ENCODE results near the gene UNC45A. TPM values are rescaled to one million over a fixed set of nuclear protein-coding genes. Genes with fewer than 3 reads are reported as not detected.

Gene UNC45A
- total and polyA plus RNA-seq, 2 of the 8 experiments (the other 6 are each of a cell fraction or from before 2014, with no cell fraction given) = 74.1 to 84.2 TPM

DNA sequence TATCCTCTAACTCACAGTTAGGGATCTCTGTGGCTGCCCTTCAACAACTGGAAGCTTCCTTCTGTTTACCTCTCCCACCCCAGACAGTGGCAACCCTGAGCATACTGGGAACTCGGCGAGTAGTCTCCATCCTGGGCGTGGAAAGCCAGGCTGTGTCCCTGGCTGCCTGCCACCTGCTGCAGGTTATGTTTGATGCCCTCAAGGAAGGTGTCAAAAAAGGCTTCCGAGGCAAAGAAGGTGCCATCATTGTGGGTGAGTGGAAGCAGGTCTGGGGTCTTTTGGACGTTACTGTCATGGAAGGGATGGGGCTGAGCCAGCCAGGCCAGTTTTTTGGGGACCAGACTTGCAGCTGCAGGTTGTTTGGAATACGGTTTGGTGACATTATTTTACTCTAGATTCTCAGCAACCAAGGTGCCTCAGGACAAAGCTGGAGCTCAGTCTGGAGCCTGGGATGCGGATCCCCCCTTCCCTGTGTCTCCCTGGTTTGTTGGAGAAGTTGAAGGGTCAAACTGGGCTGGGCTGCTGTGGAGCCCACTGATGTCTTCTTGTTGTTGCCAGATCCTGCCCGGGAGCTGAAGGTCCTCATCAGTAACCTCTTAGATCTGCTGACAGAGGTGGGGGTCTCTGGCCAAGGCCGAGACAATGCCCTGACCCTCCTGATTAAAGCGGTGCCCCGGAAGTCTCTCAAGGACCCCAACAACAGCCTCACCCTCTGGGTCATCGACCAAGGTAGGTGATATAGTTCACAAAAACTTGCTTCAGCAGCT lies 7.5 kb downstream of the UNC45A start:
- H3K56ac ChIP-seq (replicated peaks; ENCODE audit: insufficient read length, low read depth, low read length) = no peak overlapping the region
- FAIRE-seq = no peak
- H2BK12ac ChIP-seq (ENCODE audit: low read depth, low read length) = no peak overlapping the region
- H2AK5ac ChIP-seq (ENCODE audit: low read depth, low read length) = no peak overlapping the region
- CTCF ChIA-PET (ENCODE audit: partially characterized antibody) = interaction anchor here (0.8 to 20.7 kb wide), 3 partner anchors 10 to 79 kb away, joined by 3 to 306 read pairs (median 43); partner anchors contain the start of genes HDDC3, RCCD1 and UNC45A
- peaks cover 4% of the 10 kb centered on the region in 2 experiments for H4K20me1 ChIP-seq (replicated peaks in 1 of 2; ENCODE audit: control insufficient read depth in 1 of 2, insufficient read depth in 2 of 2, low read length in 2 of 2)
- H3K79me1 ChIP-seq (ENCODE audit: low read depth, low read length) = no peaks in the 10 kb centered on the region
- no peak overlapping the region; a peak in 1 of 7 replicates for H3K9ac ChIP-seq (replicated peaks in 1 of 4; ENCODE audit: extremely low read depth in 1 of 4, low read depth in 3 of 4, low read length in 3 of 4)
- no peak overlapping the region for H3K14ac ChIP-seq (ENCODE audit: insufficient read length)
- H4K91ac ChIP-seq (replicated peaks; ENCODE audit: insufficient read length, low read length) = no peak overlapping the region
- H3K79me2 ChIP-seq (ENCODE audit: control insufficient read depth in 1 of 2, insufficient read depth in 2 of 2, low read length in 2 of 2) = no peaks in the 10 kb centered on the region
- H3K4me1 ChIP-seq (replicated peaks in 1 of 4; ENCODE audit: control insufficient read depth in 3 of 4, insufficient read depth in 4 of 4, low read length in 3 of 4) = no peaks in the 10 kb centered on the region
- no peak overlapping the region for H3K4me3 ChIP-seq (ENCODE audit: extremely low read depth in 1 of 4, insufficient read depth in 2 of 4, low read depth in 3 of 4, low read length in 4 of 4)
- no peak overlapping the region for H2BK120ac ChIP-seq (replicated peaks; ENCODE audit: low read depth, low read length)
- 87% methylated on average over 12 of the region's 12 CpGs; no CpG with 5 or more reads in 1 of the 2 experiments for WGBS, 2 experiments (ENCODE audit: extremely low coverage in 1 of 2, insufficient coverage in 1 of 2, insufficient read length in 1 of 2, insufficient replicate concordance in 2 of 2, low coverage in 1 of 2, low lambda C conversion rate in 2 of 2, missing lambda C conversion rate in 1 of 2)
- no peak overlapping the region for H2BK5ac ChIP-seq (ENCODE audit: low read depth, low read length)
- no peaks in the 10 kb centered on the region for H3K27me3 ChIP-seq (replicated peaks in 1 of 4; ENCODE audit: control insufficient read depth in 3 of 4, extremely low read depth in 1 of 4, insufficient read depth in 3 of 4, low read length in 3 of 4)
- POLR2A ChIA-PET (ENCODE audit: partially characterized antibody) = interaction anchor here (1.1 to 1.9 kb wide), 2 partner anchors 11 to 37 kb away, joined by 3 to 7 read pairs; no protein-coding TSS in a partner anchor
- H3K23me2 ChIP-seq (ENCODE audit: low read depth, low read length) = no peaks in the 10 kb centered on the region
- no peak overlapping the region for H4K5ac ChIP-seq (ENCODE audit: insufficient read length, low read depth, low read length)
- H2BK15ac ChIP-seq (ENCODE audit: low read length) = no peak overlapping the region
- H4K8ac ChIP-seq (ENCODE audit: extremely low read depth, insufficient read depth, low read length) = no peak overlapping the region
- H3K36me3 ChIP-seq (ENCODE audit: control insufficient read depth in 2 of 4, insufficient read depth in 4 of 4, low read length in 3 of 4) = peaks cover 13 to 72% (median 41%) of the 10 kb centered on the region in 4 experiments; a peak in 7 of 8 replicates
- H2BK20ac ChIP-seq (ENCODE audit: low read length) = no peak overlapping the region
- no peak overlapping the region for H3K18ac ChIP-seq (ENCODE audit: extremely low read depth, low read length)
- no peak overlapping the region for H3K23ac ChIP-seq (ENCODE audit: insufficient read length)
- H3K4ac ChIP-seq (replicated peaks; ENCODE audit: insufficient read length, low read depth, low read length) = no peak overlapping the region
- H3K27ac ChIP-seq (ENCODE audit: low read depth, low read length) = no peak overlapping the region
- no peak for DNase-seq (ENCODE audit: low read depth in 1 of 2, low spot score in 2 of 2)
- no peak overlapping the region for H3K4me2 ChIP-seq (ENCODE audit: insufficient read depth in 1 of 2, low read depth in 2 of 2, low read length in 2 of 2)
- no peaks in the 10 kb centered on the region for H3K9me3 ChIP-seq (ENCODE audit: insufficient read depth in 2 of 2, low read depth in 1 of 2, low read length in 1 of 2)
- no peak overlapping the region for H2AFZ ChIP-seq (ENCODE audit: low read length)
- no peak for TF ChIP-seq SP2 (IDR thresholded peaks at IDR 0.05; ENCODE audit: low read length)
- TF ChIP-seq EZH2 (IDR thresholded peaks at IDR 0.05; ENCODE audit: low read depth, low read length, severe bottlenecking) = no peak
- no peak for TF ChIP-seq SIRT6 (IDR thresholded peaks at IDR 0.05; ENCODE audit: low read length)
- no peak for TF ChIP-seq TAF7 (optimal IDR thresholded peaks at IDR 0.05; ENCODE audit: borderline replicate concordance, low read depth, low read length)
- no peak for TF ChIP-seq HDAC2 (IDR thresholded peaks at IDR 0.05; ENCODE audit: borderline replicate concordance in 1 of 2, low read depth in 2 of 2, low read length in 2 of 2)
- no peak for TF ChIP-seq EP300 (IDR thresholded peaks at IDR 0.05; ENCODE audit: borderline replicate concordance in 1 of 2, low read depth in 2 of 2, low read length in 2 of 2)
- no peak for TF ChIP-seq KDM1A (IDR thresholded peaks at IDR 0.05; ENCODE audit: borderline replicate concordance, low read length)
- no peak for TF ChIP-seq SIN3A (conservative IDR thresholded peaks at IDR 0.05 in 1 of 2, IDR thresholded peaks at IDR 0.05 in 1 of 2; ENCODE audit: low read depth in 1 of 2, low read length in 2 of 2)
- no peak for TF ChIP-seq TAF1 (IDR thresholded peaks at IDR 0.05; ENCODE audit: low read depth, low read length)
- TF ChIP-seq GTF2F1 (IDR thresholded peaks at IDR 0.05; ENCODE audit: borderline replicate concordance, low read depth, low read length) = no peak
